HG03354 (cell line): ENCODE measurements around the gene TMEM17.

Experiments
- ATAC-seq: cut with Tn5 transposase; IDR thresholded peaks from one replicate; pipeline ENCODE4 v1.9.1; 2021; ENCODE audit warnings: mild to moderate bottlenecking; ENCODE audit not compliant: unreplicated experiment, poor library complexity, severe bottlenecking

Gene TMEM17

GRCh38 chr2:62475172-62476011, 30.6 kb downstream of the TMEM17 start:
- peak; percentile 45 for ATAC-seq

- ATAC-seq: no peak
Measured at GRCh38 chr2:62474176-62474575, 31.8 kb downstream of the TMEM17 start.

GRCh38 chr2:62473246-62473827, 32.7 kb downstream of the TMEM17 start:
- no peak for ATAC-seq

GRCh38 chr2:62472312-62472711, 33.7 kb downstream of the TMEM17 start:
- ATAC-seq: no peak

GRCh38 chr2:62471816-62472215, 34.2 kb downstream of the TMEM17 start:
- no peak for ATAC-seq

GRCh38 chr2:62471404-62471803, 34.6 kb downstream of the TMEM17 start:
- ATAC-seq: no peak

- ATAC-seq: no peak
Measured at GRCh38 chr2:62469548-62469947, 36.4 kb downstream of the TMEM17 start.

- ATAC-seq: no peak
Measured at GRCh38 chr2:62469114-62469513, 36.9 kb downstream of the TMEM17 start.

- ATAC-seq: no peak
Measured at GRCh38 chr2:62467475-62468321, 38.3 kb downstream of the TMEM17 start.

- no peak for ATAC-seq
Measured at GRCh38 chr2:62467100-62467474, 38.9 kb downstream of the TMEM17 start.

- ATAC-seq: no peak
Measured at GRCh38 chr2:62466503-62466854, 39.5 kb downstream of the TMEM17 start.

- ATAC-seq: no peak
Measured at GRCh38 chr2:62465741-62466502, 40.1 kb downstream of the TMEM17 start.

- no peak for ATAC-seq
Measured at GRCh38 chr2:62465039-62465740, 40.8 kb downstream of the TMEM17 start.

GRCh38 chr2:62464221-62465007, 41.6 kb downstream of the TMEM17 start:
- no peak for ATAC-seq

GRCh38 chr2:62462211-62462610, 43.8 kb downstream of the TMEM17 start:
- ATAC-seq: no peak

- ATAC-seq: no peak
Measured at GRCh38 chr2:62461707-62462106, 44.3 kb downstream of the TMEM17 start.

- ATAC-seq: no peak
Measured at GRCh38 chr2:62461017-62461553, 44.9 kb downstream of the TMEM17 start.

- no peak for ATAC-seq
Measured at GRCh38 chr2:62460175-62460574, 45.8 kb downstream of the TMEM17 start.
